SK-MEL-5 (cell line): ENCODE data around the gene PLXDC1. TPM values are rescaled to one million over a fixed set of nuclear protein-coding genes. Genes with fewer than 3 reads are reported as not detected.
"Not testable (repeated sequence)": the region's sequence is repeated elsewhere in the genome, so short reads cannot be mapped to it uniquely, and the experiment has no call there.

Source experiments
- DNase-seq: peaks from one replicate; pipeline ENCODE4 v3.0.0-alpha.2; 2016; ENCODE audit warnings: low read depth, low spot score
- in situ Hi-C: cut with HindIII; loops from 2 replicates; pipeline ENCODE4 v1.10.0; 2016; ENCODE audit warnings: low sequenced_read_pairs, high pct_unique_total_duplicates, low pct_unique_long_range_greater_than_20kb
- total RNA-seq: library from RNA; depleted of rRNA; stranded (reverse); fragments of >200 nt; shearing (Covaris generic); gene quantifications from 2 replicates; pipeline ENCODE4 v1.2.3, GENCODE V29; 2014

Gene PLXDC1
- total RNA-seq, 1 experiment from 2014 or later, result 0.48 TPM

- in situ Hi-C loops, result no loop called here
Measured at GRCh38 chr17:39143552-39144093, 7.8 kb downstream of the PLXDC1 start.

DNA sequence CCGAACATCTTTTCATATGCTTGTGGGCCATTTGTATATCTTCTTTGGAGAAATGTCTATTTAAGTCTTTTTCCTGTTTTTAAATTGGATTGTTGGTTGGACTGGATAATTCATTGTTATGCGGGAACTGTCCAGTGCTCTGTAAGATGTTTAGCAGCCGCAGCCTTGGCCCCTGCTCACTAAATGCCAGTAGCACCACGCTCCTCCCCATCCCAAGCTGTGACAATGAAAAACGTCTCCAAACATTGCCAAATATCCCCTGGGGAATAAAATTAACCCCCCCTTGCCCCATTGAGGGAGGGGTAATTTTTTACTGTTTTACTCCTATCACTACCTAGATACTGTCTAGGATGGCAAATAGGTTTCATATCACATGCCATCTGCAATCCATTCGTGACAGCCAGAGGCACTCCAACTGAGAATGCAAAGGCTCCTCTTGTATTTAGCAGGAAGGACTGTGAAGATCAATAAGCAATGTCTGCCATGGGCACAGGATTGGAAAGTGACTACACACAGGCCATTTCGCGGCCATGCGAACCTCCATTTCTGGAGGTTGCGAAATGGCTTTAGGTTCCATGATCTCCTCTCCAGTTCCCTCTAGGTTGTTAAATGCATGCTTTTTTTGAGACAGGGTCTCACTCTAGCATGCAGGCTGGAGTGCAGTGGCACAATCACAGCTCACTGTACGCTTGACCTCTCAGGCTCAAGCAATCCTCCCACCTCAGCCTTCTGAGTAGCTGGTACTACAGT, 9.3 kb downstream of the PLXDC1 start:
- no peak for DNase-seq

More at GRCh38 chr17:39143552-39144093, 7.8 kb downstream of the PLXDC1 start:
- no peak for DNase-seq

GRCh38 chr17:39141294-39141693, 10.1 kb downstream of the PLXDC1 start:
- DNase-seq, result no peak
- in situ Hi-C loops, result no loop called here

More for the DNA sequence above, 9.3 kb downstream of the PLXDC1 start:
- in situ Hi-C loops, result no loop called here

DNA sequence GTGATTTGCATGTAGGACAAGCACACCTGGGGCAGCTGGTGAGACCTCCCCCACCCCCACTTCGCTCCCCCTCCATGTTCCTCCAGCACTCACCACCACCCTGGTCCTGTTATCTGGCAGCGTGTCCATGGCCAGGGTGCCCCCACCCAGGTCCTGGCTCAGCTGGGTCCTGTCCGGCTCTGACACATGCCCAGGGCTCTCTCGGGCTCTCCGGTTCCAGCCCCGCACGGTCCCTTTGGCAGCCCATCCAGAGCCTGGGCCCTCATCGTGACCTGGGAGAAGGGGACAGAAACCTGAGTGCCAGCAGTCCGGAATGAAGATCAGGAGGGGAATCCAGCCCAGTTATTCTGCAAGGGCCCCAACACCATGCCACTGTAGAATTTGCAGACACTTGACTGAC, 11.9 kb downstream of the PLXDC1 start:
- in situ Hi-C loops, result no loop called here

GRCh38 chr17:39139161-39139511, 12.3 kb downstream of the PLXDC1 start:
- no peak for DNase-seq
- in situ Hi-C loops, result no loop called here

More for the DNA sequence above, 11.9 kb downstream of the PLXDC1 start:
- DNase-seq, result no peak

DNA sequence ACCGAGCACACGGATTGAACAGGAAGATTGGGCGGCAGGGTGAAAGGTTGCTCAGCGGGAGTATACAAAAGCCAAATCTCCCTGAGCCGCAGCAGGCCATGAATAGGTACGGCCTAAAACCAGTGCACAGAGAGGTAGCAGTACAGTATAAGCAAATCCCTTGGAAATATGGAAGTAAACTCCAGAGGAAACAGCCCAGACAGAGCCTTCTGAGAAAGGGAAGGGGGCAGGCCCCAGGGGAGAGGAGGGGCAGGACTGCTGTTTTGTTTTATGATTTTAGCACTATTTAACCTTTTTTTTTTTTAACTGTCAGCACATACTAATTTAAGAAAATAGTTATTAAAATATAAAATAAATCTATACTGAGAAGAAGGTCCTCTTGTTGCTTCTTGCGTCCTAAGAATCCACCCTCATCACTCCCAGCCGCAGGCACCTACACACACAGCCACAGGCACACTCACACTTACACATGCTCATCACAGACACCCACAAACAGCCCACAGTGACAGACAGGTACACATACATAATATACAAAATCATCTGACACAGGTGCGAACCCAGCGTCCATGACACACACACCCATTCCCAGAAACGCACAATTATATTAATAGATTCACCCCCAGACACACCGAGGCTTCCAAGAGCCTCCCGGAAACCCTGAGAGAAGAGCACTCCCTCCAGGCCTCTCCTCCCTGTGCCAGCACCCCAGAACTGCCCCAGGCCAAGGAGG, 12.8 kb downstream of the PLXDC1 start:
- in situ Hi-C loops, result no loop called here
- DNase-seq, result no peak

GRCh38 chr17:39134878-39135277, 16.6 kb downstream of the PLXDC1 start:
- in situ Hi-C loops, result no loop called here
- no peak for DNase-seq

- no peak for DNase-seq
- in situ Hi-C loops, result no loop called here
Measured at GRCh38 chr17:39132192-39132610, 19.2 kb downstream of the PLXDC1 start.

DNA sequence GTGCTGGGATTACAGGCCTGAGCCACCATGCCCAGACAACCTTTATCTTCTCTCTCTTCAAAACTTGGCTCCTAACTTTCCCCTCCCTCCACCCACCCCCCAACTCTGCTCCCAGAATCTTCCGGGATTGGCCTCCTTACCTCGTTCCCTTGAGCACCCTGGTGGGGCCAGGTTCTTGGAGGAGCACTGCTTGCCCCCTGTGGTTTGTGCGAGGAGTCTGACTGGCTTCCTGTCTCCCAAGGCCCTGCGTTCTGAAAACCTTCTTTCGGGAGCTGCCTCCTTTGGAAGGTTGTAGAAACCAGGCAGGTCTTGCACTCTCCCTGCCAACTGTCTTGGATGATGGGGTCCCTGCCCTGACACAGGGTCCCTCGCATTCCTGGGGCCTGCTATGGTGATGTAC, 19.8 kb downstream of the PLXDC1 start:
- in situ Hi-C loops, result no loop called here

GRCh38 chr17:39130205-39130604, 21.2 kb downstream of the PLXDC1 start:
- no peak for DNase-seq
- in situ Hi-C loops, result no loop called here

More for the DNA sequence above, 19.8 kb downstream of the PLXDC1 start:
- DNase-seq, result no peak

DNA sequence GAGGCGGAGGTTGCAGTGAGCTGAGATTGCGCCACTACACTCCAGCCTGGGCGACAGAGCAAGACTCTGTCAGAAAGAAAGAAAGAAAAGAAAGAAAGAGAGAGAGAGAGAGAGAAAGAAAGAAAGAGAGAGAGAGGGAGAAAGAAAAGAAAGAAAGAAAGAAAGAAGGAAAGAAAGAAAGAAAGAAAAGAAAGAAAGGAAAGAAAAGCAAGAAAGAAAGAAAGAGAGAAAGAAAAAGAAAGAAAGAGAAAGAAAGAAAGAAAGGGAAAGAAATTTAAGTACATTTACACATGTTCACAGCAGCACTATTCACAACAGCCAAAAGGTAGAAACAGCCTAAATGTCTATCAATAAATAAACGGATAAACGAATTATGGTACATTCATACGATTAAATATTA, 21.9 kb downstream of the PLXDC1 start:
- DNase-seq, in situ Hi-C loops: not testable (repeated sequence)

DNA sequence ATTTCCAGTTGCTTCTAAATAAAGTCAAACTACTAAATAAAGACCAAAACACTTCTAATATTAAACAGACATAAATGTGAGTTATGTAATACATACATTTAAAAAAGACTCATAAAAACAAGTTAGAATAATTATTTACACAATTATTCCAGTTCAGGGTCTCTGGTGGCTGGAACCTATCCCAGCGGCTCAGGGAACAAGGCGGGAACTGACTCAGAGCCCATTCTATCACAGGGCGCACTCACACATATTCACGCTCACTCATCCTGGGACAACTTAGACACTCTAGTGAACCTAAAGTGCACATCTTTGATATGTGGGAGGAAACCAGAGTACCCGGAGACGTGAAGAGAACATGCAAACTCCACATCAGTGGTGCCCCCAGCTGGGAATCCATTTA, 25.0 kb downstream of the PLXDC1 start:
- in situ Hi-C loops, result no loop called here
- no peak for DNase-seq

- DNase-seq, result no peak
- in situ Hi-C loops, result no loop called here
Measured at GRCh38 chr17:39125143-39125875, 26.1 kb downstream of the PLXDC1 start.

- DNase-seq, result no peak
- in situ Hi-C loops, result no loop called here
Measured at GRCh38 chr17:39123627-39124026, 27.8 kb downstream of the PLXDC1 start.

DNA sequence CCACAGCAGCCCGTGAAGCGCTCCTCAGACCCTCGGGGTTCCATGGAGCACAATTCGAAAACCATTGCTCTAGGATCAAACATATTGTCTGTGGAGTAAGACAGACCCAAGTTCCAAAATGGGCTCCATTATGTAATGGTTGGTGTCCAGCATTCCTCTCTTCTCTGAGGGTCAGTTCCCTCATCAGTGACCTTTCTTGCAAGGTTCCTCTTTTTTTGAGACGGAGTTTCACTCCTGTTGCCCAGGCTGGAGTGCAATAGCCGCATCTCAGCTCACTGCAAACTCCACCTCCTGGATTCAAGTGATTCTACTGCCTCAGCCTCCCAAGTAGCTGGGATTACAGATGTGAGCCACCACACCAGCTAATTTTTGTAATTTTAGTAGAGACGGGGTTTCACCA, 28.4 kb downstream of the PLXDC1 start:
- in situ Hi-C loops, result no loop called here
- DNase-seq, result no peak

- in situ Hi-C loops, result not testable (repeated sequence)
Measured at GRCh38 chr17:39121919-39122318, 29.5 kb downstream of the PLXDC1 start.

GRCh38 chr17:39118674-39119419, 32.6 kb downstream of the PLXDC1 start:
- no peak for DNase-seq
- in situ Hi-C loops, result no loop called here

More at GRCh38 chr17:39121919-39122318, 29.5 kb downstream of the PLXDC1 start:
- not testable (repeated sequence) for DNase-seq
